GM19463 (cell line): Measurements from ENCODE around the gene ANKRD27.
"Not testable (repeated sequence)": the region's sequence is repeated elsewhere in the genome, so short reads cannot be mapped to it uniquely, and the experiment has no call there.

Experiments used
- ATAC-seq: cut with Tn5 transposase; IDR thresholded peaks from one replicate; pipeline ENCODE4 v1.9.1; 2021; ENCODE audit warnings: mild to moderate bottlenecking, moderate library complexity; ENCODE audit not compliant: unreplicated experiment

ANKRD27 gene

GRCh38 chr19:32674931-32675719 lies at the start of gene ANKRD27:
TSS of gene ANKRD27 (minus strand) at chr19:32675180. CDS start at chr19:32659015, 16,165 bp downstream.
- ATAC-seq = peak; percentile 97

- no peak for ATAC-seq
These were observed 45.9 kb upstream of the ANKRD27 start for GRCh38 chr19:32720936-32721250.

GRCh38 chr19:32720216-32720935 lies 45.4 kb upstream of the ANKRD27 start:
- ATAC-seq = no peak

GRCh38 chr19:32719611-32720059 lies 44.7 kb upstream of the ANKRD27 start, which contains the start of gene TDRD12:
TSS of gene TDRD12 (plus strand) at chr19:32719767. CDS start at chr19:32720073, 306 bp downstream.
- no peak for ATAC-seq

- ATAC-seq = no peak
These were observed 43.3 kb upstream of the ANKRD27 start for GRCh38 chr19:32718286-32718685.

- no peak for ATAC-seq
These were observed 42.5 kb upstream of the ANKRD27 start for GRCh38 chr19:32717496-32717895.

GRCh38 chr19:32716203-32716602 lies 41.2 kb upstream of the ANKRD27 start:
- not testable (repeated sequence) for ATAC-seq

- ATAC-seq = no peak
These were observed 36.8 kb upstream of the ANKRD27 start for GRCh38 chr19:32711747-32712146.

- no peak for ATAC-seq
These were observed 34.1 kb upstream of the ANKRD27 start for GRCh38 chr19:32709032-32709431.

- ATAC-seq = no peak
These were observed 33.5 kb upstream of the ANKRD27 start for GRCh38 chr19:32708457-32708856.

- ATAC-seq = not testable (repeated sequence)
These were observed 29.0 kb upstream of the ANKRD27 start for GRCh38 chr19:32704006-32704405.

GRCh38 chr19:32702010-32702409 lies 27.0 kb upstream of the ANKRD27 start:
- ATAC-seq = no peak

GRCh38 chr19:32700129-32700528 lies 25.1 kb upstream of the ANKRD27 start:
- not testable (repeated sequence) for ATAC-seq

- not testable (repeated sequence) for ATAC-seq
These were observed 21.8 kb upstream of the ANKRD27 start for GRCh38 chr19:32696771-32697170.

- not testable (repeated sequence) for ATAC-seq
These were observed 20.5 kb upstream of the ANKRD27 start for GRCh38 chr19:32695506-32695905.

GRCh38 chr19:32694851-32695250 lies 19.9 kb upstream of the ANKRD27 start:
- ATAC-seq = not testable (repeated sequence)

GRCh38 chr19:32694316-32694715 lies 19.3 kb upstream of the ANKRD27 start:
- not testable (repeated sequence) for ATAC-seq

GRCh38 chr19:32693151-32694108 lies 18.4 kb upstream of the ANKRD27 start:
- ATAC-seq = not testable (repeated sequence)

GRCh38 chr19:32692727-32693061 lies 17.7 kb upstream of the ANKRD27 start:
- ATAC-seq = no peak

GRCh38 chr19:32691952-32692726 lies 17.2 kb upstream of the ANKRD27 start:
- ATAC-seq = peak; percentile 58
